SH-SY5Y (cell line): ENCODE results near the gene KLHL36.

Experiments used
- GATA2 ChIP-seq: IDR thresholded peaks from 2 replicates; pipeline ENCODE4 v1.6.1; 2011; ENCODE audit warnings: mild to moderate bottlenecking, low read depth, low read length
- GATA3 ChIP-seq: IDR thresholded peaks from 2 replicates; pipeline ENCODE4 v1.6.1; 2011; ENCODE audit warnings: low read depth, mild to moderate bottlenecking, low read length, moderate library complexity

Gene KLHL36

DNA sequence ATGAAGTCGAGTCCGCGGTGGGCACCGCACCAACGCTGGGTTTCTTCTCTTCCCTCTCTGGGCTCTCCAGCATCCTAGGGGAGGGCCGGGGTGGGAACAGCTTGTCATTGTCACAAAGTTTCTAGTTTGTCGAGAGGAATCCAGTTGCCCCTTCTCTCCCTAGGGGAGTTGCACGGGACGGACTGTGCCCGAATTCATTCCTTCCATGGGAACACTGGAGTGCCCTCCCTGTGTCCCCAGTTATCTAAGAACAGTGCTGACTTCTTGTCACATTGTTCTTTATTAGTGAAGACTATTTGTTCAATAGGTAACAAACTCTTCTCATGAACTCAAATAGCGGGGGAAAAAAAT is 1.2 kb downstream of the KLHL36 start:
- TF ChIP-seq GATA3, result no peak
- TF ChIP-seq GATA2, result no peak

DNA sequence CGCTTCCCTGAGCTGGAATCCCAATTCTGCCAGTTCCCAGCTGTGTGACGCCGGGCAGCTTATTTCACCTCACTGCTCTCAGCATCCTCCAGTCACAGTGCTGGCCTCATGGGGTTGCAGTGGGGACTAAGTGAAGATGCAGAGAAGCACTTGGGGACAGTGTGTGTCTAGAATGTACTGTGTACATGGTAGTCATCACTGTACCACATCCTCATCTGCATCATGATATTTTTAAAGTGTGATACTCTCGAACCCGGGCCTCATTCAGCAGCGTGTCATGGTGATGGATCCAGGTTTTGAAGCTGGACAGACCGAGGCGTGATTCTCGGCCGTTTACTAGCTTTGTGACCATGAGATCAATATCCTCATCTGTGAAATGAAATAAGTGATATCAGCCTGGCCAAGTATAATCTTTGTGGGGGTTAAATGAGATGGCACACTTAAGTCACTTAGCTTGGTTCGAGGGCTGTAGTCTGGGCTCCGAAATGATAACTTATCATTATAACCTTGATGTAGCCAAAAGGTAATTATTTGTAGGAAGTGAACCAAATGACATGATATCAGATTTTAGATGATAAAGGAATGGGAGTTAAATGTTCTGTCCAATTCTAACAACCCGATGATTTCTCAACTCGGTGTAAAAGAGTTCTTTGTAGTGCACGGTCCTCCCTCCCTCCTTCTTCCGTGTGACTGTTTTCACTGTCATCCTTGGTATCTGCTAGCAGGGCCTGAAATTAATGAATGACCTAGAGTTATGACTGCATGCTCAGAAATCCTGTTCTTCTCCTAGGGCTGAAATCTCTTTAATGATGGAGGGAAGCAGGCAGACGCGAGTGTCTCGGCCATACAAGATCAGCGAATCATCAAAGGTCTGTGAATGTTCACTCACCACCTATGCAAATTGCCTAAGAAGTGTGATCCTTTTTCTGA is 2.0 kb downstream of the KLHL36 start:
- TF ChIP-seq GATA2, result no peak

DNA sequence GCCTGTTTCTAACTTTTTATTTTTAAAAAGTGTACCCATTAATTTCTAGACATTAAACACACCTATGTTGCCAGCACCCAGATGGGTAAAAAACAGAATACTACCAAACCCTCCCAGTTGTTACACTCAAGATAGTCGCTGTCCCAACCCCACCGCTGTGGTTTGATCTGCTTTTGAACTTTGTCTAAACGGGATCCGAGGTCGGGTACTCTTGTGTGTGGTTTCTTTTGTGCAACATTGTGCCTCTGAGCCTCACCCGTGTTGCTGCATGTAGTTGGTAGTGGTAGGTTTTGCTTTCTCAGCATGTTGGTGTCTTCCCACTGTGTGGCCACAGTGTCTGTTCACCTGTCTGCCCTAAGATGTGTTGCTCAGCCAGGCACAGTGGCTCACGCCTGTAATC is 4.3 kb downstream of the KLHL36 start:
- TF ChIP-seq GATA2 (no peak), GATA3 (no peak)

DNA sequence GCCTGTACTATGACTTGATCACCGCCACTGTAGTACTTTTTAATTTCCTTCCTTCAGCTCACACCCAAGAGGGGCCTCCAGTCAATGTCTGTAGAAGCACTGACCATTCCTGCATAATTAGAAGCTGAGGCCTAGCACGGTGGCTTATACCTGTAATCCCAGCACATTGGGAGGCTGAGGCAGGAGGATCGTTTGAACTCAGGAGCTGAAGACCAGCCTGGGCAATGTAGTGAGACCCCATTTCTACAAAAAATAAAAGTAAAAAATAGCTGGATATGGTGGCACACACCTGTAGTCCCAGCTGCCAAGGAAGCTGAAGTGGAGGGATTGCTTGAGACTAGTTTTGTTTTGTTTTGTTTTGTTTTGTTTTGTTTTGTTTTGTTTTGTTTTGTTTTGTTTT is 5.9 kb downstream of the KLHL36 start:
- TF ChIP-seq GATA2, result no peak
- TF ChIP-seq GATA3, result no peak

GRCh38 chr16:84654998-84655397 is 6.7 kb downstream of the KLHL36 start:
- TF ChIP-seq GATA3 (no peak), GATA2 (no peak)

DNA sequence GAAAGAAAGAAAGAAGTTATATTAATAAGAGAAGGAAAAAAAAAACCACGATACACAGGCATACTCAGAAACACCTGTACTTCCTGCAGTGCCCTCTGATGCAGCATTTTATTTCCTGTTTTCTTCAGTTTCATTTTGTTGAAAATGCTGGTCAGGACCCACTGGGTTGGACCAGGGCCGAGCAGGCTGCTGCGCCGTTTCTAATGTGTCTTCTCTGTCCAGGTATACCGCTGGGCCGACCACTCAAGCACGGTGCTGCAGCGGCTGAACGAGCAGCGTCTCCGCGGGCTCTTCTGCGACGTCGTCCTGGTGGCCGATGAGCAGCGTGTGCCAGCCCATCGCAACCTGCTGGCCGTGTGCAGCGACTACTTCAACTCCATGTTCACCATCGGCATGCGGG is 8.3 kb downstream of the KLHL36 start:
- TF ChIP-seq GATA3, result no peak
- no peak for TF ChIP-seq GATA2

- TF ChIP-seq GATA2 (no peak), GATA3 (no peak)
Observed at GRCh38 chr16:84657229-84657837, 9.0 kb downstream of the KLHL36 start.

- TF ChIP-seq GATA2 (no peak), GATA3 (no peak)
Observed at GRCh38 chr16:84658690-84659089, 10.4 kb downstream of the KLHL36 start.

- TF ChIP-seq GATA3 (no peak), GATA2 (no peak)
Observed at GRCh38 chr16:84659656-84660300, 11.5 kb downstream of the KLHL36 start.

DNA sequence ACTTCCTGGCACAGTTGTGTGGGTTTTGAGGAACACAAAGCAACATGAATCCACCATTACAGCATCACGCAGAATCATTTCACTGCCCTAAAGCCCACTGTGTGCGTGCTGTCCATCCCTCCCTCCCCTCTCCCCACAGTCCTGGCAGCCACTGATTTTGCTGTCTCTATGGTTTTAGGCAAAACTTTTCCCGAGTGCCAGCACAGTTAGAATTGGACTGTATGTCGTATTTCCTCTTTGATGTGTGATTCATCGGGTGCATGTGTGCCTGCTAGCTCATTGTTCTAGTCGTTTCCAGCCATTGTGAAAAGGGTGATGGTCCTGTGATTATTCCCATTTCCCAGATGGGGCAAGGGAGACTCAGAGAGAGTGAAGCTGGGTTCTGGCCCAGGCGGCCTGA is 12.7 kb downstream of the KLHL36 start:
- TF ChIP-seq GATA2 (no peak), GATA3 (no peak)

- TF ChIP-seq GATA3 (no peak), GATA2 (no peak)
Observed at GRCh38 chr16:84661418-84662060, 13.2 kb downstream of the KLHL36 start.

DNA sequence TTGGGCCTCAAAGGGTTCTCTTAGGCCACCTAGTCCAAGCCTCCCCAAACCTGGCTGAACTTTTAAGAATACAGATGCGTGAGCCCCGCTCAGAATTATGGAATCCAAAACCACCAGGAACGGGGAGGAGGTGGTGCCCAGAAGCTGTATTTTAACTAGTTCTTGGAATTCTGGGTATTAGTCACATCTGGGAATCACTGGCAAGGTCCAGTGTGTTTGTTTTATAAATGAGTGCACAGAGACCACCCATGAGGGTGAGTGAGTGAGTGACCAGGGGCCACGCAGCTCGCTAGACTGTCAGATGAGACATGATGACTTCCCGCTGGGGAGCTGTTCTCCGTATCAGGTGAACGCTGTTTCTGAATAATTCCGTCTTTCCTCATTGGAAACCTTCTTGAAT is 14.2 kb downstream of the KLHL36 start:
- TF ChIP-seq GATA3 (no peak), GATA2 (no peak)

GRCh38 chr16:84663433-84664101 is 15.3 kb downstream of the KLHL36 start:
- no peak for TF ChIP-seq GATA3
- TF ChIP-seq GATA2, result no peak

DNA sequence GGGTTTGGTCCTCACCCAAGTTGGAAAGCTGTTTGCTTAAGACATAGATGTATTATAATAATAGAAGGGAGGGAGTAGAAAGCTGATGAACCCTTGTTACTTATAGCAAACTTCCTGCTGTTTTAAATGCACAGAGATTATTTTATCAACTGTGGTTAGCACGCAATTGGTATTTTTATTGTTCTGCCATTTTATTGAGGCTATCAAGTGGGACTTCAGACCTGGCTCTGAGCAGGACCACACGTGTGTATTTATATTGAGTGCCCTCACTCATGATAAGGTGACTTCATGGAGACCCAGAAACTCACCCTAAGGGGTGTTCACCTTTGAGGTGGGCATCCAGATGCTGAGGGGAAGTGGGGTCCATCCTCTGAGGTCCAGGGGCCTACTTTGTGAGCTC is 17.0 kb downstream of the KLHL36 start:
- TF ChIP-seq GATA3 (no peak), GATA2 (no peak)
